GM12872 (cell line): ENCODE measurements around the gene RBCK1.

Source experiments
- TF ChIP-seq, protein P1 (sequence below): IDR thresholded peaks from 3 replicates; pipeline ENCODE4 v1.5.1; 2011; ENCODE audit warnings: low read depth, mild to moderate bottlenecking, low read length, moderate library complexity; ENCODE audit not compliant: insufficient read depth

RBCK1 gene

DNA sequence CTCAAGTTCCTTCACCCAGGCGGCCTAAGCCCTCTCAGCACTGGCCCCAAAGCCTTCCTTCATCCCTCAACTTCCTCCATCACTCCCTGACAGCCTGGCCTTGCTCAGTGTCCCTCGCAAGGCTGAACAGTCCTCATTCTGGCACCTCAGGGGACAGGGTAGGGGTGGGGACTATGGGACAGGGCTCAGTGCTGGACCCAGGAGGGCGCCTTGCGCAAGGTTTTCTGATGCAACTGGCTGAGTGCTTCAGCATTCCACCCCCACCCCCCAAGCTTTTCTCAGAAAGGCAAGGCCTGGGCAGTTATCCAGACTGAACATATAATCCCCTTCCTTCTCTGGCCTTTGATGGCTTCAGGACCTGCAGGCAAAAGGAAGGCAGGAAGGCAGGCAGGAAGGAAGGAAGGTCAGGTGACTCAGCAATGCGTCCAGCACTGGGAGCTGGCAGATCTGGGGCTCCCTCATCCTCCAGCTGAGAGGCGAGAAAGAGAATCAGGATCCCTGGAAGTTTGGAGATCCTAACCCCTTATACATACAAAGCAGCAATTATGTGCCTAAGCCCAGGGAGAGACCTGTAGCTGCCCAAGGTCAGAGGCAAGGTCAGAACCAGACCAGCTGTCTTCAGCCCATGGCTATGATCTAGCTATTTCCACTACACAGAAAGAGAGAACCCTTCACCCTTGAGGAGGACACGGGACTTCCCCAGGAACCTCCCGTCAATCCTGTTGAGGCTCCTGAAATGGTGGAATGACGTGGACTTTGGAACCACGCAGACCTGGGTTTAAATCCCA is 36.1 kb upstream of the RBCK1 start:
- TF ChIP-seq, protein P1, sequence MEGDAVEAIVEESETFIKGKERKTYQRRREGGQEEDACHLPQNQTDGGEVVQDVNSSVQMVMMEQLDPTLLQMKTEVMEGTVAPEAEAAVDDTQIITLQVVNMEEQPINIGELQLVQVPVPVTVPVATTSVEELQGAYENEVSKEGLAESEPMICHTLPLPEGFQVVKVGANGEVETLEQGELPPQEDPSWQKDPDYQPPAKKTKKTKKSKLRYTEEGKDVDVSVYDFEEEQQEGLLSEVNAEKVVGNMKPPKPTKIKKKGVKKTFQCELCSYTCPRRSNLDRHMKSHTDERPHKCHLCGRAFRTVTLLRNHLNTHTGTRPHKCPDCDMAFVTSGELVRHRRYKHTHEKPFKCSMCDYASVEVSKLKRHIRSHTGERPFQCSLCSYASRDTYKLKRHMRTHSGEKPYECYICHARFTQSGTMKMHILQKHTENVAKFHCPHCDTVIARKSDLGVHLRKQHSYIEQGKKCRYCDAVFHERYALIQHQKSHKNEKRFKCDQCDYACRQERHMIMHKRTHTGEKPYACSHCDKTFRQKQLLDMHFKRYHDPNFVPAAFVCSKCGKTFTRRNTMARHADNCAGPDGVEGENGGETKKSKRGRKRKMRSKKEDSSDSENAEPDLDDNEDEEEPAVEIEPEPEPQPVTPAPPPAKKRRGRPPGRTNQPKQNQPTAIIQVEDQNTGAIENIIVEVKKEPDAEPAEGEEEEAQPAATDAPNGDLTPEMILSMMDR: no peak

DNA sequence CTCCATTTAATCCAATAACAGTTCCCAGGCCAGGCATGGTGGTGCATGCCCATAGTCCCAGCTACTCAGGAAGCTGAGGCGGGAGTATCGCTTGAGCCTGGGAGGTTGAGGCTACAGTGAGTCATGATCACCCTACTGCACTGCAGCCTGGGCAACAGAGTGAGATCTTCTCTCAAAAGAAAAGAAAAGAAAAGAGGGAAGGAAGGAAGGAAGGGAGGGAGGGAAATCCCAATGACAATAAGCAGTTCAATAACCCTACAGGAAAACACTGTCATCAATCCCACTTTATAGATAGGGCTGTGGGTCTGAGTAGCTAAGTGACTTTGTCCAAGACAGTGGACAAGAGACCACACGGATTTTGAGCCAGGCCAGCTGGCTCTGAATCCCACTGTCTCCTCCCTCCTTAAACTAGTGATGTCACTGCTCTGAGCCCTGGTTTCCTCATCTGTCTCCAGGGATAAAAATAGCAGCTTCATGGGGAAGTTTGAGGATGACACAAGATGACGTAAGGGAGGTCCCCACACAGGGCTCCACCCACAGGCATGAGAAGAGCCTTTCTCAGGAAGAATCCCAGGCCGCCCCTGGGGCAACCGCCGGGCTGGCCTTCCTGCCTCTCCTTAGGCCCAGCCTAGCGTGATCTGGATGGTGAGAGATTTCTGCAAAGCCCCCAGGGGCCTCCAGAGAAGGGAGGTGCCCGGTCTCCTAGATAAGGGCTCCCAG is 34.8 kb upstream of the RBCK1 start:
- TF ChIP-seq, protein P1: no peak

DNA sequence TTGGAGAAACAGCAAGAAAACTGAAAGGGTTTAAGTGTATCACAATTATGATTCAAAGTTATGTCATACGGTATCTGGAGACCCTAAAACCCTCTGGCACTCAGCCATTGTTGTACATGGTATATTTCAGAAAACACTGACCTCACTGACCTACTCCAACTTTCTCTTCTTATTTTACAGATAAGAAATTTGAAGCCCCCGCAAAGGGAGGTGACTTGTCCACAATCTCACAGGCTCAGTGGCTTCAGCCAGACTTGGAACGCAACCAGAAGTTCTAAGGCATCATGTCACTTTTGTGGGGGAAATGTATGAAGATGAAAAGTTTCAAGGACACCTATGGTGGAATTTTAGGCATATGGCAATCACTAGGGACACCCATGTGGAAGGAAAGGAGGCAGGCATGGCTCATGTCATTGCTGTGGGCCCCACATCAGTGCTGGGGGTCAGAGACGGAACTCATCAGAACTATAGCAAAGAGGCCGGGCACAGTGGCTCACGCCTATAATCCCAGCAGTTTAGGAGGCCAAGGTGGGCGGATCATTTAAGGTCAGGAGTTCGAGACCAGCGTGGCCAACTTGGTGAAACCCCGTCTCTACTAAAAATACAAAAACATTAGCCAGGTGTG is 32.7 kb upstream of the RBCK1 start:
- TF ChIP-seq, protein P1: no peak

DNA sequence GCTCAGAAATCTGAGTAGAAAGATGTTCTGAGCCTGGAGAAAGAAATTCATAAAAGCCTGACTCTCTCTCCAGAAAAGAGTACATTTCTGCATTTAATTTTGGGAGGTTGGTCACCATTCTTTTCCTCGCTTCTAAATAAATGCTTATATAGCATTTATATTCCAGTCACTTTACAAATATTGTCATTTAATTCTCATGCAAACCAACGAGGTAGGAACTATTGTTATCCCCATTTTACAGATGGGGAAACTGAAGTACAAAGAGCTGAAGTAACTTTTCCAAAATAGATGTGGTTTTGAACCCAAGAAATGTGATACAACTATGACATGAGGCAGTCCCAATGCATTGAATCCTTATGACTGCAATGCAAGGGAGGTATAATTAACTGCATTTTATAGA is 32.0 kb upstream of the RBCK1 start:
- TF ChIP-seq, protein P1: no peak

DNA sequence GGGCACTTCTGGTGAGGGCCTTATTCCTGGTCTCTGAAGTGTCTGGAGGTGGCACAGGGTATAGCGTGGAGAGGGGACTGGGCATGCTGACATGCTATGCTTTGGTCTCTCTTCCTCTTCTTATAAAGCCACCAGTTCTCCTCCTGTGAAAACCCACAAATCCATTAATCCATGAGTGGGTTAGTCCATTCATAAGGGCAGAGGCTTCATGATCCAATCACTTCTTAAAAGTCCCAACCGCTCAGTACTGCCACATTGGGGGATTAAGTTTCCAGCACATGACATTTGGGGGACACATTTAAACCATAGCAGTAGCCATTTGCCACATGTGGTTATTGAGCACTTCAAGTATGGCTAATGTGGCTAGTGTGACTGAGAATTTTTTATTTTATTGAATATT is 31.3 kb upstream of the RBCK1 start:
- TF ChIP-seq, protein P1: no peak

DNA sequence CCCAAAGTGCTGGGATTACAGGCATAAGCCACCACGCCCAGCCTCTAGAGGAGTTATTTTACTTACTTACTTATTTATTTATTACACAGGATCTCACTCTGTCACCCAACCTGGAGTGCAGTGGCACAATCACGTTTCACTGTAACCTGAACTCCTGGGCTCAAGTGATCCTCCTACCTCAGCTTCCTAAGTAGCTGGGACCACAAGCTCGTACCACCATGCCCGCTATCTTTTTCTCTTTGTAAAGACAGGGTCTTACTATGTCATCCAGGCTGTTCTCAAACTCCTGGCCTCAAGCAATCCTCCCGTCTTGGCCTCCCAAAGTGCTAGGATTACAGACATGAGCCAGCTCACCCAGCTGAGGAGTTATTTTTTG is 29.1 kb upstream of the RBCK1 start:
- TF ChIP-seq, protein P1: no peak
